HL-60 (cell line): Measurements from ENCODE around the gene RASL10A.

Source experiments
- POLR2AphosphoS5 ChIP-seq: IDR thresholded peaks from 2 replicates; pipeline ENCODE4 v1.6.1; 2012; ENCODE audit warnings: low read depth
- TF ChIP-seq, protein P1 (sequence below): IDR thresholded peaks from one replicate; pipeline ENCODE4 v1.5.1; 2011; ENCODE audit warnings: low read length, control low read depth, inconsistent platforms; ENCODE audit not compliant: insufficient read depth

DNA sequence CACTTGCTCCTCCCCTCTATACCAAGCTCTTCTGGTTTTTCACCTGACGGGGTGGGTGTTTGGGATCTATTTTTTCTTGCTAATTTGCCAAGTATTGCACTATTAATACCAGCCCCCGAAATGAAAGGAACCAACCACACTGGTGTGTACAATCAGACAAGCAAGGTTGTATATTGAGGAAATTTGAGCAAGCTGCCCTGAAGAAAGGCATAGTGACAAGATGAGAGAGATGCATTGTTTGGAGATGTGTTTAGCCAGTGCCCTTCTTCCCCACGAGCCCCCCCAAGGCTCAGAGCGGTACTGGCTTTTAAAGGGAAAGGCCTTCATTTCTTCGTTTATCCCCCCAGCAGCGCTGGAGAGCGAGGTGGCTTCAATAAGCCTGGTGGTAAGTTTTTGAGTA, 24.3 kb downstream of the RASL10A start:
- TF ChIP-seq, protein P1, sequence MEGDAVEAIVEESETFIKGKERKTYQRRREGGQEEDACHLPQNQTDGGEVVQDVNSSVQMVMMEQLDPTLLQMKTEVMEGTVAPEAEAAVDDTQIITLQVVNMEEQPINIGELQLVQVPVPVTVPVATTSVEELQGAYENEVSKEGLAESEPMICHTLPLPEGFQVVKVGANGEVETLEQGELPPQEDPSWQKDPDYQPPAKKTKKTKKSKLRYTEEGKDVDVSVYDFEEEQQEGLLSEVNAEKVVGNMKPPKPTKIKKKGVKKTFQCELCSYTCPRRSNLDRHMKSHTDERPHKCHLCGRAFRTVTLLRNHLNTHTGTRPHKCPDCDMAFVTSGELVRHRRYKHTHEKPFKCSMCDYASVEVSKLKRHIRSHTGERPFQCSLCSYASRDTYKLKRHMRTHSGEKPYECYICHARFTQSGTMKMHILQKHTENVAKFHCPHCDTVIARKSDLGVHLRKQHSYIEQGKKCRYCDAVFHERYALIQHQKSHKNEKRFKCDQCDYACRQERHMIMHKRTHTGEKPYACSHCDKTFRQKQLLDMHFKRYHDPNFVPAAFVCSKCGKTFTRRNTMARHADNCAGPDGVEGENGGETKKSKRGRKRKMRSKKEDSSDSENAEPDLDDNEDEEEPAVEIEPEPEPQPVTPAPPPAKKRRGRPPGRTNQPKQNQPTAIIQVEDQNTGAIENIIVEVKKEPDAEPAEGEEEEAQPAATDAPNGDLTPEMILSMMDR: no peak
- TF ChIP-seq POLR2AphosphoS5: no peak
